ENCODE measurements around the gene PIWIL4. TPM values are rescaled to one million over a fixed set of nuclear protein-coding genes. Genes with fewer than 3 reads are reported as not detected.
"Not testable (repeated sequence)": the region's sequence is repeated elsewhere in the genome, so short reads cannot be mapped to it uniquely, and the experiment has no call there.

The PIWIL4 gene
- total RNA-seq, 1 experiment from 2014 or later, result not detected

GRCh38 chr11:94623120-94623735 is 56.1 kb downstream of the PIWIL4 start:
- peak; percentile 69 for DNase-seq (ENCODE audit: low spot score)
- in situ Hi-C loops (cut with HindIII; ENCODE audit: low sequenced_read_pairs), result no loop called here

- in situ Hi-C loops (cut with HindIII; ENCODE audit: low sequenced_read_pairs); DNase-seq (ENCODE audit: low spot score): not testable (repeated sequence)
Observed at GRCh38 chr11:94625422-94625821, 58.3 kb downstream of the PIWIL4 start.

- DNase-seq (ENCODE audit: low spot score); in situ Hi-C loops (cut with HindIII; ENCODE audit: low sequenced_read_pairs): not testable (repeated sequence)
Observed at GRCh38 chr11:94627003-94627560, 59.9 kb downstream of the PIWIL4 start.

- no peak for DNase-seq (ENCODE audit: low spot score)
- in situ Hi-C loops (cut with HindIII; ENCODE audit: low sequenced_read_pairs), result no loop called here
Observed at GRCh38 chr11:94629741-94630140, 62.6 kb downstream of the PIWIL4 start.

GRCh38 chr11:94630221-94630620 is 63.1 kb downstream of the PIWIL4 start:
- in situ Hi-C loops (cut with HindIII; ENCODE audit: low sequenced_read_pairs), result no loop called here

GRCh38 chr11:94632356-94632755 is 65.2 kb downstream of the PIWIL4 start:
- DNase-seq (ENCODE audit: low spot score), result no peak
- in situ Hi-C loops (cut with HindIII; ENCODE audit: low sequenced_read_pairs), result no loop called here

More at GRCh38 chr11:94630221-94630620, 63.1 kb downstream of the PIWIL4 start:
- no peak for DNase-seq (ENCODE audit: low spot score)

- DNase-seq (ENCODE audit: low spot score), result no peak
- in situ Hi-C loops (cut with HindIII; ENCODE audit: low sequenced_read_pairs), result no loop called here
Observed at GRCh38 chr11:94635072-94635471, 67.9 kb downstream of the PIWIL4 start.

GRCh38 chr11:94636388-94636949 is 69.3 kb downstream of the PIWIL4 start:
- in situ Hi-C loops (cut with HindIII; ENCODE audit: low sequenced_read_pairs), result no loop called here
- DNase-seq (ENCODE audit: low spot score), result no peak

- in situ Hi-C loops (cut with HindIII; ENCODE audit: low sequenced_read_pairs), result no loop called here
Observed at GRCh38 chr11:94638301-94638901, 71.2 kb downstream of the PIWIL4 start.

GRCh38 chr11:94638902-94639373 is 71.8 kb downstream of the PIWIL4 start:
- in situ Hi-C loops (cut with HindIII; ENCODE audit: low sequenced_read_pairs), result no loop called here
- DNase-seq (ENCODE audit: low spot score), result no peak

More at GRCh38 chr11:94638301-94638901, 71.2 kb downstream of the PIWIL4 start:
- DNase-seq (ENCODE audit: low spot score), result peak; percentile 18

GRCh38 chr11:94639901-94640721 is 72.9 kb downstream of the PIWIL4 start:
- no peak for DNase-seq (ENCODE audit: low spot score)
- in situ Hi-C loops (cut with HindIII; ENCODE audit: low sequenced_read_pairs), result no loop called here

- in situ Hi-C loops (cut with HindIII; ENCODE audit: low sequenced_read_pairs), result no loop called here
- DNase-seq (ENCODE audit: low spot score), result no peak
Observed at GRCh38 chr11:94641167-94641761, 74.1 kb downstream of the PIWIL4 start.

GRCh38 chr11:94643186-94643585 is 76.0 kb downstream of the PIWIL4 start:
- DNase-seq (ENCODE audit: low spot score); in situ Hi-C loops (cut with HindIII; ENCODE audit: low sequenced_read_pairs): not testable (repeated sequence)

- in situ Hi-C loops (cut with HindIII; ENCODE audit: low sequenced_read_pairs), result no loop called here
Observed at GRCh38 chr11:94647926-94648325, 80.8 kb downstream of the PIWIL4 start.

GRCh38 chr11:94648789-94649188 is 81.6 kb downstream of the PIWIL4 start:
- DNase-seq (ENCODE audit: low spot score), result no peak
- in situ Hi-C loops (cut with HindIII; ENCODE audit: low sequenced_read_pairs), result no loop called here

More at GRCh38 chr11:94647926-94648325, 80.8 kb downstream of the PIWIL4 start:
- DNase-seq (ENCODE audit: low spot score), result no peak

GRCh38 chr11:94649254-94649653 is 82.1 kb downstream of the PIWIL4 start:
- in situ Hi-C loops (cut with HindIII; ENCODE audit: low sequenced_read_pairs), result no loop called here

GRCh38 chr11:94649964-94650623 is 82.9 kb downstream of the PIWIL4 start:
- DNase-seq (ENCODE audit: low spot score), result no peak
- in situ Hi-C loops (cut with HindIII; ENCODE audit: low sequenced_read_pairs), result no loop called here

More at GRCh38 chr11:94649254-94649653, 82.1 kb downstream of the PIWIL4 start:
- DNase-seq (ENCODE audit: low spot score), result no peak

GRCh38 chr11:94650756-94651155 is 83.6 kb downstream of the PIWIL4 start:
- in situ Hi-C loops (cut with HindIII; ENCODE audit: low sequenced_read_pairs), result no loop called here
- no peak for DNase-seq (ENCODE audit: low spot score)
